Neural progenitor cell (in vitro differentiated cells): ENCODE results near the gene LSP1. TPM values are rescaled to one million over a fixed set of nuclear protein-coding genes. Genes with fewer than 3 reads are reported as not detected.

Experiments used
- DNase-seq: peaks from one replicate; pipeline ENCODE4 v3.0.0-alpha.2; 2016; ENCODE audit warnings: low spot score
- H2AFZ ChIP-seq: fragments of 200-600 bp; sonication (generic); replicated peaks from 2 replicates; pipeline ENCODE4 v1.6.1; 2016; ENCODE audit warnings: antibody characterized with exemption
- H3F3A ChIP-seq: fragments of 200-600 bp; sonication (generic); 2 replicates; pipeline ENCODE4 v1.6.1; 2016; ENCODE audit warnings: antibody characterized with exemption, low read depth
- H3K27ac ChIP-seq: fragments of 200-600 bp; sonication (generic); 2 replicates; pipeline ENCODE4 v1.5.1; 2016; ENCODE audit warnings: mild to moderate bottlenecking
- H3K27me3 ChIP-seq: fragments of 200-600 bp; sonication (generic); 2 replicates; pipeline ENCODE4 v1.6.1; 2016; ENCODE audit warnings: mild to moderate bottlenecking, moderate library complexity
- H3K36me3 ChIP-seq: fragments of 200-600 bp; sonication (generic); 2 replicates; pipeline ENCODE4 v1.5.1; 2016
- H3K4me1 ChIP-seq: fragments of 200-600 bp; sonication (generic); 2 replicates; pipeline ENCODE4 v1.6.1; 2016; ENCODE audit warnings: mixed run types
- H3K4me2 ChIP-seq: fragments of 200-600 bp; sonication (generic); 2 replicates; pipeline ENCODE4 v1.6.1; 2016
- H3K4me3 ChIP-seq: fragments of 200-600 bp; sonication (generic); 2 replicates; pipeline ENCODE4 v1.5.1; 2016
- H3K79me2 ChIP-seq: fragments of 200-600 bp; sonication (generic); 2 replicates; pipeline ENCODE4 v1.6.1; 2016; ENCODE audit warnings: low read depth
- H3K9ac ChIP-seq: fragments of 200-600 bp; sonication (generic); 2 replicates; pipeline ENCODE4 v1.6.1; 2016
- H3K9me3 ChIP-seq: fragments of 200-600 bp; sonication (generic); 2 replicates; pipeline ENCODE4 v1.5.1; 2016; ENCODE audit warnings: low read depth
- H4K20me1 ChIP-seq: fragments of 200-600 bp; sonication (generic); 2 replicates; pipeline ENCODE4 v1.6.1; 2016; ENCODE audit warnings: low read depth
- H3K27ac Mint-ChIP-seq: 3 replicates; pipeline ENCODE4 v1.8.0; 2021; ENCODE audit warnings: mixed read lengths
- H3K27me3 Mint-ChIP-seq: 2 replicates; pipeline ENCODE4 v1.8.0; 2022; ENCODE audit warnings: low read depth, mild to moderate bottlenecking, inconsistent platforms, moderate library complexity, mixed read lengths; ENCODE audit not compliant: insufficient read depth
- H3K36me3 Mint-ChIP-seq: 3 replicates; pipeline ENCODE4 v1.8.0; 2021; ENCODE audit warnings: mixed read lengths
- H3K4me1 Mint-ChIP-seq: 3 replicates; pipeline ENCODE4 v1.8.0; 2021; ENCODE audit warnings: mixed read lengths
- H3K4me3 Mint-ChIP-seq: 3 replicates; pipeline ENCODE4 v1.8.0; 2021; ENCODE audit warnings: mild to moderate bottlenecking, moderate library complexity, mixed read lengths
- H3K9me3 Mint-ChIP-seq: 3 replicates; pipeline ENCODE4 v1.8.0; 2020; ENCODE audit warnings: mixed read lengths
- EZH2 ChIP-seq: fragments of 200-600 bp; sonication (generic); IDR thresholded peaks from 2 replicates; pipeline ENCODE4 v1.6.1; 2017; ENCODE audit warnings: antibody characterized with exemption, mild to moderate bottlenecking, moderate library complexity
- EZH2phosphoT487 ChIP-seq: fragments of 200-600 bp; sonication (generic); IDR thresholded peaks from 2 replicates; pipeline ENCODE4 v1.6.1; 2017; ENCODE audit warnings: antibody characterized with exemption
- total RNA-seq: library from RNA; depleted of rRNA; stranded (reverse); fragments of >200 nt; gene quantifications from 2 replicates; pipeline ENCODE4 v1.2.3, GENCODE V29; 2015; ENCODE audit warnings: low replicate concordance
- TF ChIP-seq, protein P1 (sequence below): fragments of 200-600 bp; sonication (generic); IDR thresholded peaks from 2 replicates; pipeline ENCODE4 v1.5.1; 2017; ENCODE audit warnings: antibody characterized with exemption, mild to moderate bottlenecking

LSP1 gene
- total RNA-seq, 1 donor from 2014 or later = not detected

DNA sequence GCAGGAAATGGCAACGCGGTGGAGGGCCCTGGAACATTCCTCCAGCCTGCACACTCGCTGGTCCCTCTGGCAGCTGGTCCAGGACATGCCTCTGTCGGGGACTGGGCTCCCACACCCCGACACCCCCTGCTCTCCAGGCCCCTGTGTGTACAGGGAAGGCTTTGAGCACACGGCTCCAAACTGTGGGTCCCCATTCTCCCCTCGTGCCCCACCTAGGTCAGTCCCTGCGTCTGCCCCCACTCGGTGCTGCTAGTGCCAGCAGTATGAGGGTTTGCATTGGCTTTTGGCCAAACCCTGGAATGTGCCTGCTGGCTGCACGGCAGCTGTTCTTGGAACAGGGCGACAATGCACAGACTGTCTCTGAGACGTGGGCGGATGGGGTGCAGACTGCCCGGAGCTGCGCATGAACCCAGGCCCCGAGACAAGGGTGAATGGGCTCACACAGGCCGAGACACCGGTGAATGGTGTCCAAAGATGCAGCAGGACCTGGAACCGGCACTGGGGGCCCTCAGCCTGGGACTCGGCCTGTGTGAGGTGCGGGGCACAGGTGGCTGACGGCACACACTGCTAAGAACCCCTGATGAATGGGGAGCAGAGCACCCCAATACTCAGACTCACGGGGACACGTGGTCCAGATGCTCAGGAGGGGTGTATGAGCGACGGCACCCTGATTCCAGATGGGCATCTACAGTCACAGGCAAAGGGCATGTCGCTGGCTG, 25.6 kb upstream of the LSP1 start:
- Histone ChIP-seq H3F3A (no peaks in the 10 kb centered on the region), H3K4me2 (no peak overlapping the region), H3K9ac (no peak overlapping the region), H3K4me1 (peaks cover 6% of the 10 kb centered on the region), H2AFZ (no peak overlapping the region), H4K20me1 (no peaks in the 10 kb centered on the region), H3K27me3 (no peaks in the 10 kb centered on the region), H3K9me3 (no peaks in the 10 kb centered on the region), H3K36me3 (no peaks in the 10 kb centered on the region), H3K27ac (no peak overlapping the region), H3K79me2 (no peaks in the 10 kb centered on the region), H3K4me3 (no peak overlapping the region)
- no peak for DNase-seq
- peaks cover 7% of the 10 kb centered on the region for H3K4me1 Mint-ChIP-seq
- H3K27ac Mint-ChIP-seq = peak overlapping the region; percentile 78
- TF ChIP-seq, protein P1, sequence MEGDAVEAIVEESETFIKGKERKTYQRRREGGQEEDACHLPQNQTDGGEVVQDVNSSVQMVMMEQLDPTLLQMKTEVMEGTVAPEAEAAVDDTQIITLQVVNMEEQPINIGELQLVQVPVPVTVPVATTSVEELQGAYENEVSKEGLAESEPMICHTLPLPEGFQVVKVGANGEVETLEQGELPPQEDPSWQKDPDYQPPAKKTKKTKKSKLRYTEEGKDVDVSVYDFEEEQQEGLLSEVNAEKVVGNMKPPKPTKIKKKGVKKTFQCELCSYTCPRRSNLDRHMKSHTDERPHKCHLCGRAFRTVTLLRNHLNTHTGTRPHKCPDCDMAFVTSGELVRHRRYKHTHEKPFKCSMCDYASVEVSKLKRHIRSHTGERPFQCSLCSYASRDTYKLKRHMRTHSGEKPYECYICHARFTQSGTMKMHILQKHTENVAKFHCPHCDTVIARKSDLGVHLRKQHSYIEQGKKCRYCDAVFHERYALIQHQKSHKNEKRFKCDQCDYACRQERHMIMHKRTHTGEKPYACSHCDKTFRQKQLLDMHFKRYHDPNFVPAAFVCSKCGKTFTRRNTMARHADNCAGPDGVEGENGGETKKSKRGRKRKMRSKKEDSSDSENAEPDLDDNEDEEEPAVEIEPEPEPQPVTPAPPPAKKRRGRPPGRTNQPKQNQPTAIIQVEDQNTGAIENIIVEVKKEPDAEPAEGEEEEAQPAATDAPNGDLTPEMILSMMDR = no peak
- TF ChIP-seq EZH2phosphoT487 (no peak), EZH2 (no peak)
- H3K9me3 Mint-ChIP-seq = no peaks in the 10 kb centered on the region
- H3K4me3 Mint-ChIP-seq = no peak overlapping the region
- no peaks in the 10 kb centered on the region for H3K36me3 Mint-ChIP-seq
- peaks cover 9% of the 10 kb centered on the region for H3K27me3 Mint-ChIP-seq

DNA sequence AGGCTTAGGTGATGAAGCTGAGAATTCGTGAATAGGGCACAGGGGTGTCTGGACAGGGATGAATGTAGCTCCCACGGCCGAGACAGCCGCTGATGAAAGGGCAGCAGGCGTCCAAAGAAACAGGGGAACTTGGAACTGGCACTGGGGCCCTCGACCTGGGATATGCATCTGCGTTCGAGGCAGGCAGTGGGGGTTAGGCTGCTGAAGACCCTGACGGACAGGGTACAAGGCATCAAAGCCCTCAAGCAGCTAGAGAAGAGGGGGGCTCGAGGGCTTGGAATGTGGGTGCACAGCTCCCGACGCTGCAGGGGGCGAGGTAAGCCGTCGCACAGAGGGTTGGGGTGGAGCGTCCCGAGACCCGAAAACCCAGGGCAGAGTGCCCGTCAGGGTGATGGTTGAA, 25.0 kb upstream of the LSP1 start:
- H3K36me3 Mint-ChIP-seq = no peaks in the 10 kb centered on the region
- H3K4me2 ChIP-seq = no peak overlapping the region
- TF ChIP-seq EZH2phosphoT487 (no peak), EZH2 (no peak)
- TF ChIP-seq, protein P1 = no peak
- no peaks in the 10 kb centered on the region for H3K36me3 ChIP-seq
- H3K27ac ChIP-seq = no peak overlapping the region
- DNase-seq = no peak
- no peak overlapping the region for H3K4me3 Mint-ChIP-seq
- H3K4me1 ChIP-seq = peaks cover 11% of the 10 kb centered on the region
- H3K9ac ChIP-seq = no peak overlapping the region
- no peaks in the 10 kb centered on the region for H3K27me3 ChIP-seq
- no peaks in the 10 kb centered on the region for H3K9me3 Mint-ChIP-seq
- H4K20me1 ChIP-seq = no peaks in the 10 kb centered on the region
- no peak overlapping the region for H3K27ac Mint-ChIP-seq
- H3K79me2 ChIP-seq = no peaks in the 10 kb centered on the region
- no peak overlapping the region for H2AFZ ChIP-seq
- H3K27me3 Mint-ChIP-seq = peaks cover 10% of the 10 kb centered on the region
- H3K4me3 ChIP-seq = no peak overlapping the region
- peaks cover 10% of the 10 kb centered on the region for H3K4me1 Mint-ChIP-seq
- no peaks in the 10 kb centered on the region for H3K9me3 ChIP-seq
- H3F3A ChIP-seq = no peaks in the 10 kb centered on the region

DNA sequence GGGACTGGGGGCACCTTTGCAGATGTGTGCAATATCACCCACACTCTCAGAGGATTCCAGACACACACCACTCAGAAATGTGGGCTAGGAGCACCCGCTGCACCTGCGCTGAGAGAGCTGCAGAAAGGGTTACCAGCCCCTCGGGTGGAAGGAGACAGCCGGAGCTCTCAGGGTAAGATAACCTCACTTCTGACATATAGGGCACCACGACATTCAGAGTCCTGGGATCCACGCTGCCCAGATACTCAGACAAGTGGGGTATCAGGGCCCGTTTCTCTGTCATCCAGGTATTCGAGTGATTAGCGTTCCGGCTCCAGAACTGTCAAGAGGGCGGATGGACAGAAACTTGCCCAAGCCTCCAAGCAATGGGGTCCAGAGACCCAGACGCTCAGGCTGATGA, 24.3 kb upstream of the LSP1 start:
- Histone ChIP-seq H2AFZ (no peak overlapping the region), H4K20me1 (no peaks in the 10 kb centered on the region), H3K36me3 (no peaks in the 10 kb centered on the region), H3K27me3 (no peaks in the 10 kb centered on the region), H3K4me3 (no peak overlapping the region), H3K9ac (no peak overlapping the region), H3K27ac (no peak overlapping the region), H3F3A (no peaks in the 10 kb centered on the region), H3K9me3 (no peaks in the 10 kb centered on the region), H3K4me2 (no peak overlapping the region), H3K79me2 (no peaks in the 10 kb centered on the region), H3K4me1 (peaks cover 17% of the 10 kb centered on the region)
- DNase-seq = no peak
- Mint-ChIP-seq H3K4me3 (no peak overlapping the region), H3K36me3 (no peaks in the 10 kb centered on the region), H3K9me3 (no peaks in the 10 kb centered on the region), H3K27ac (no peak overlapping the region), H3K4me1 (peaks cover 16% of the 10 kb centered on the region), H3K27me3 (peaks cover 12% of the 10 kb centered on the region)
- no peak for TF ChIP-seq EZH2
- TF ChIP-seq EZH2phosphoT487 = no peak
- TF ChIP-seq, protein P1 = no peak
